ENCODE measurements around the gene KIF26B.

KIF26B gene

GRCh38 chr1:245411245-245412036, 256.7 kb downstream of the KIF26B start:
- Histone ChIP-seq H3K9ac (ENCODE audit: low read length) (no peak overlapping the region), H3K9me3 (ENCODE audit: insufficient read depth, low read length) (no peaks in the 10 kb centered on the region), H3K27ac (ENCODE audit: low read length) (no peak overlapping the region), H3K4me1 (ENCODE audit: low read length) (peaks cover 5% of the 10 kb centered on the region; the same call in 1 of the 2 replicates), H3K27me3 (ENCODE audit: low read depth, low read length) (0 out of 2 replicates have a peak, but pooled peaks cover under 1% of the 10 kb centered on the region), H3K4me3 (ENCODE audit: low read length) (no peak overlapping the region), H4K20me1 (ENCODE audit: insufficient read depth, low read length) (no peaks in the 10 kb centered on the region), H3K79me2 (ENCODE audit: low read length) (no peaks in the 10 kb centered on the region), H3K4me2 (ENCODE audit: low read length) (no peak overlapping the region), H2AFZ (ENCODE audit: low read depth, low read length) (no peak overlapping the region), H3K36me3 (replicated peaks; ENCODE audit: low read depth, low read length) (no peaks in the 10 kb centered on the region)
- TF ChIP-seq, protein P1, sequence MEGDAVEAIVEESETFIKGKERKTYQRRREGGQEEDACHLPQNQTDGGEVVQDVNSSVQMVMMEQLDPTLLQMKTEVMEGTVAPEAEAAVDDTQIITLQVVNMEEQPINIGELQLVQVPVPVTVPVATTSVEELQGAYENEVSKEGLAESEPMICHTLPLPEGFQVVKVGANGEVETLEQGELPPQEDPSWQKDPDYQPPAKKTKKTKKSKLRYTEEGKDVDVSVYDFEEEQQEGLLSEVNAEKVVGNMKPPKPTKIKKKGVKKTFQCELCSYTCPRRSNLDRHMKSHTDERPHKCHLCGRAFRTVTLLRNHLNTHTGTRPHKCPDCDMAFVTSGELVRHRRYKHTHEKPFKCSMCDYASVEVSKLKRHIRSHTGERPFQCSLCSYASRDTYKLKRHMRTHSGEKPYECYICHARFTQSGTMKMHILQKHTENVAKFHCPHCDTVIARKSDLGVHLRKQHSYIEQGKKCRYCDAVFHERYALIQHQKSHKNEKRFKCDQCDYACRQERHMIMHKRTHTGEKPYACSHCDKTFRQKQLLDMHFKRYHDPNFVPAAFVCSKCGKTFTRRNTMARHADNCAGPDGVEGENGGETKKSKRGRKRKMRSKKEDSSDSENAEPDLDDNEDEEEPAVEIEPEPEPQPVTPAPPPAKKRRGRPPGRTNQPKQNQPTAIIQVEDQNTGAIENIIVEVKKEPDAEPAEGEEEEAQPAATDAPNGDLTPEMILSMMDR (IDR thresholded peaks at IDR 0.05; ENCODE audit: low read depth, low read length) = no peak
- TF ChIP-seq EZH2phosphoT487 (IDR thresholded peaks at IDR 0.05; ENCODE audit: low read depth) = no peak

GRCh38 chr1:245412306-245412705, 257.5 kb downstream of the KIF26B start:
- H3K9ac ChIP-seq (ENCODE audit: low read length) = no peak overlapping the region
- H3K36me3 ChIP-seq (replicated peaks; ENCODE audit: low read depth, low read length) = no peaks in the 10 kb centered on the region
- no peaks in the 10 kb centered on the region for H3K9me3 ChIP-seq (ENCODE audit: insufficient read depth, low read length)
- no peak overlapping the region for H3K4me3 ChIP-seq (ENCODE audit: low read length)
- TF ChIP-seq EZH2phosphoT487 (IDR thresholded peaks at IDR 0.05; ENCODE audit: low read depth) = no peak
- TF ChIP-seq, protein P1 (IDR thresholded peaks at IDR 0.05; ENCODE audit: low read depth, low read length) = no peak
- H3K27me3 ChIP-seq (ENCODE audit: low read depth, low read length) = peaks cover 6% of the 10 kb centered on the region; the same call in 1 of the 2 replicates
- H3K27ac ChIP-seq (ENCODE audit: low read length) = no peak overlapping the region
- H3K79me2 ChIP-seq (ENCODE audit: low read length) = no peaks in the 10 kb centered on the region
- no peak overlapping the region for H2AFZ ChIP-seq (ENCODE audit: low read depth, low read length)
- H3K4me2 ChIP-seq (ENCODE audit: low read length) = no peak overlapping the region
- H3K4me1 ChIP-seq (ENCODE audit: low read length) = peaks cover 5% of the 10 kb centered on the region; the same call in 1 of the 2 replicates
- H4K20me1 ChIP-seq (ENCODE audit: insufficient read depth, low read length) = no peaks in the 10 kb centered on the region

DNA sequence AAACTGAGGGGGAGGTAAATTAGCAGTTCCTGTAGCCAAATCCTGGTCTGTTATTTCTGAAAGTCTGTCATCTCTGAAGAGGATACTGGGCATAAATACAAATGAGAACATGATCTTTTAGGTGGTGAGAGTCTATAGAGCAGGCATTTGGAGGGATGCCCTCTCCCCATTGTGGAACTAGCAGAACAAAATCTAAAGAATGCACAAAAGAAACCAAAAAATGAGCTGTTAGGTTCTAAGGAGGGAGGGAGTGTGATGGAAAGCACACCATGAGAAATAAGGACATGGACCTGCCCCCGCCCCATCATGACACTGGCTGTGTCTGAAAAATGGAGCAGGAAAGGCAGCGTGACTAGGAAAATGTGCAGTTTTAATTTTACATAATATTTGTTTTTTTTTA, 262.0 kb downstream of the KIF26B start:
- Histone ChIP-seq H3K36me3 (replicated peaks; ENCODE audit: low read depth, low read length) (no peaks in the 10 kb centered on the region), H3K9me3 (ENCODE audit: insufficient read depth, low read length) (no peaks in the 10 kb centered on the region), H3K9ac (ENCODE audit: low read length) (no peak overlapping the region), H2AFZ (ENCODE audit: low read depth, low read length) (no peak overlapping the region), H3K4me3 (ENCODE audit: low read length) (no peak overlapping the region), H3K4me1 (ENCODE audit: low read length) (no peaks in the 10 kb centered on the region), H3K27ac (ENCODE audit: low read length) (no peak overlapping the region), H3K4me2 (ENCODE audit: low read length) (no peak overlapping the region), H4K20me1 (ENCODE audit: insufficient read depth, low read length) (no peaks in the 10 kb centered on the region), H3K27me3 (ENCODE audit: low read depth, low read length) (peaks cover 51% of the 10 kb centered on the region), H3K79me2 (ENCODE audit: low read length) (no peaks in the 10 kb centered on the region)
- TF ChIP-seq, protein P1 (IDR thresholded peaks at IDR 0.05; ENCODE audit: low read depth, low read length) = no peak
- TF ChIP-seq EZH2phosphoT487 (IDR thresholded peaks at IDR 0.05; ENCODE audit: low read depth) = no peak

GRCh38 chr1:245418077-245418476, 263.3 kb downstream of the KIF26B start:
- Histone ChIP-seq H3K4me3 (ENCODE audit: low read length) (no peak overlapping the region), H3K27me3 (ENCODE audit: low read depth, low read length) (peaks cover 51% of the 10 kb centered on the region)
- TF ChIP-seq EZH2phosphoT487 (IDR thresholded peaks at IDR 0.05; ENCODE audit: low read depth) = no peak

More at GRCh38 chr1:245418077-245418476, 263.3 kb downstream of the KIF26B start:
- Histone ChIP-seq H3K9ac (ENCODE audit: low read length) (no peak overlapping the region), H3K4me1 (ENCODE audit: low read length) (no peaks in the 10 kb centered on the region), H3K27ac (ENCODE audit: low read length) (no peak overlapping the region), H4K20me1 (ENCODE audit: insufficient read depth, low read length) (no peaks in the 10 kb centered on the region), H3K4me2 (ENCODE audit: low read length) (no peak overlapping the region), H3K79me2 (ENCODE audit: low read length) (no peaks in the 10 kb centered on the region), H2AFZ (ENCODE audit: low read depth, low read length) (no peak overlapping the region), H3K9me3 (ENCODE audit: insufficient read depth, low read length) (no peaks in the 10 kb centered on the region), H3K36me3 (replicated peaks; ENCODE audit: low read depth, low read length) (no peaks in the 10 kb centered on the region)

Data from OCI-LY3 (cell line).